ENCODE data around the gene SERPING1. TPM values are rescaled to one million over a fixed set of nuclear protein-coding genes. Genes with fewer than 3 reads are reported as not detected.

The SERPING1 gene
- total and polyA plus RNA-seq, 2 of the 13 experiments (the other 11 are each of a cell fraction or from before 2014, with no cell fraction given) = 2.0 to 10.4 TPM

DNA sequence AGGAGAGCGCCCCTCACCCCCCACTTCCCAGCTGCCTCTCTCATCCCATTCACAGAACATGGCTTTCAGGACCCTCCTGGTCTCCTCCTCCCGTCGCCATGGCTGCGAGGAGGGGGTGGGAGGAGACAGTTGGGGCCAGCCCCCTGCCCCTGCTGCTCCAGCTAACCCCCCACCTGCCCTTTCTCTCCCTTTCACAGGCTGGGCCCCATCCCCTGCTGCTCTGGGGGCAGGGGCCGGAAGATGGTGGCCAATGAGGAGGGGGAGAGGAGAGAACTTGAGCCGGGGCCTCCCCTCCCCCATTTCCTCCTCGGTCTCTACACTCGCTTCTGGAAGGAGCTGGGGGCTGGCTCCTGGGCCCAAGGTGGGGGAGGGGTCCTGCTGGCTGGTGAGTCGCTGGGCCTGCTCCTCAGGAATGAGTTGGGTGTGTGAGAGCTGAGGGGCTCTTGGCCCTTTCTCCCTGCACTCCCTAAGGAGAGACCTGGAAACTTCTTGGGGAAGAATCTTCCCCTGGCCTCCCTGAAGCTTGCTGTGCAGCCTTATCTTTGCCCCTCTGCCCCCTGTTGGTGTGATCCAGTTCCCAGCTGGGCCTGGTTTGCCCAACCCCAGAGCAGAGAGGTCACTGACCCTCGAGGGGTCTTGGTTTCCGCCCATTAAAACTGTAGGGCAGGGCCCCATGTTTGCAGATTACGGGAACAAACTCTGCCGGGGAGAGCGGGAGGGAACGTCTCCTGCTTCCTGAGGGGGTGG is 42.0 kb downstream of the SERPING1 start (continued):
- no peak for TF ChIP-seq GRHL1 (CRISPR knock-in tag; conservative IDR thresholded peaks at IDR 0.05)
- 0 out of 2 replicates have a peak, but pooled peaks have one; percentile 36 for TF ChIP-seq RCOR2 (CRISPR knock-in tag; IDR thresholded peaks at IDR 0.05)
- TF ChIP-seq KLF9 (CRISPR knock-in tag; IDR thresholded peaks at IDR 0.05; ENCODE audit: low read depth) = no peak
- TF ChIP-seq KDM1A (CRISPR knock-in tag; IDR thresholded peaks at IDR 0.05) = no peak
- no peak for TF ChIP-seq XBP1 (CRISPR knock-in tag; IDR thresholded peaks at IDR 0.05)

- BruUV-seq (replicated peaks) = no TSS peak
- intact Hi-C loops (cut with micrococcal nuclease; ENCODE audit: unreplicated experiment) = loop anchor here (5.0 kb wide), 1 partner anchor 108 kb away; the partner anchor contains the start of gene TIMM10
- ATAC-seq (peak; percentile 30), FAIRE-seq (no peak), DNase-seq (ENCODE audit: low spot score) (no peak)
- Histone ChIP-seq H3K4me3 (replicated peaks in 1 of 3; ENCODE audit: insufficient read depth in 1 of 3, low read depth in 2 of 3, low read length in 3 of 3) (peak overlapping the region; percentile 62 to 73 (median 69)), H3K4me1 (ENCODE audit: insufficient read depth, low read length) (peaks cover 34% of the 10 kb centered on the region), H3K9ac (ENCODE audit: insufficient read depth, low read depth, low read length) (peak overlapping the region; percentile 53; the same call in 1 of the 2 replicates), H3K9me3 (ENCODE audit: low read length) (no peaks in the 10 kb centered on the region), H3K27ac (ENCODE audit: extremely low read length, insufficient read depth, low read length) (peak overlapping the region; percentile 68), H3K27me3 (ENCODE audit: control insufficient read depth in 1 of 2, insufficient read depth in 2 of 2, low read length in 2 of 2) (no peaks in the 10 kb centered on the region; a peak in 1 of 5 replicates), H3K36me3 (replicated peaks in 1 of 2; ENCODE audit: control insufficient read depth in 1 of 2, insufficient read depth in 2 of 2, low read length in 2 of 2) (no peaks in the 10 kb centered on the region), H2AFZ (ENCODE audit: low read length) (peak overlapping the region; percentile 84), H4K20me1 (ENCODE audit: insufficient read depth, low read length) (no peaks in the 10 kb centered on the region), H3K79me2 (ENCODE audit: insufficient read depth, low read length) (no peaks in the 10 kb centered on the region), H3K4me2 (ENCODE audit: low read depth, low read length) (peak overlapping the region; percentile 86)
- ChIA-PET CTCF (ENCODE audit: low intra/inter-chr PET ratio, low total read pairs) (interaction anchor here (1.5 to 7.0 kb wide), 2 partner anchors 72 to 295 kb away, joined by 6 to 79 read pairs; partner anchors contain the start of gene UBE2L6), POLR2A (interaction anchor here (0.8 to 4.3 kb wide), 24 partner anchors 8 to 304 kb away, joined by 3 to 33 read pairs (median 4); partner anchors contain the start of genes RTN4RL2, SERPING1, SLC43A1 and SSRP1)
- in situ Hi-C loops (cut with HindIII; ENCODE audit: extremely low pct_ligation_motif_present, low pct_unique_long_range_greater_than_20kb) = loop anchor here (5.0 to 10.0 kb wide), 3 partner anchors 73 to 293 kb away; partner anchors contain the start of gene UBE2L6
- whole genome bisulfite sequencing (ENCODE audit: low lambda C conversion rate) = 35% methylated on average over 6 of the region's 9 CpGs
- TF ChIP-seq RBM39 (IDR thresholded peaks at IDR 0.05; ENCODE audit: low read depth, low read length, poor library complexity, severe bottlenecking) (no peak), ZNF652 (CRISPR knock-in tag; IDR thresholded peaks at IDR 0.05; ENCODE audit: borderline replicate concordance, low read depth) (no peak), ZNF737 (CRISPR knock-in tag; IDR thresholded peaks at IDR 0.05; ENCODE audit: borderline replicate concordance) (no peak), TBX2 (CRISPR knock-in tag; IDR thresholded peaks at IDR 0.05; ENCODE audit: borderline replicate concordance) (no peak), NAIF1 (CRISPR knock-in tag; IDR thresholded peaks at IDR 0.05; ENCODE audit: borderline replicate concordance) (no peak), ZNF7 (CRISPR knock-in tag; IDR thresholded peaks at IDR 0.05) (no peak), ZBTB42 (CRISPR knock-in tag; IDR thresholded peaks at IDR 0.05) (no peak), BRCA1 (CRISPR knock-in tag; IDR thresholded peaks at IDR 0.05) (no peak), NR3C1 (CRISPR knock-in tag; IDR thresholded peaks at IDR 0.05) (no peak), ZNF746 (CRISPR knock-in tag; IDR thresholded peaks at IDR 0.05) (peak; percentile 4; the same call in 1 of the 2 replicates), ZEB1 (IDR thresholded peaks at IDR 0.05; ENCODE audit: insufficient replicate concordance, low read depth) (no peak), TEAD3 (CRISPR knock-in tag; optimal IDR thresholded peaks at IDR 0.05; ENCODE audit: borderline replicate concordance) (peak; percentile 0), ZNF615 (CRISPR knock-in tag; IDR thresholded peaks at IDR 0.05; ENCODE audit: borderline replicate concordance) (no peak), ARID2 (CRISPR knock-in tag; IDR thresholded peaks at IDR 0.05; ENCODE audit: borderline replicate concordance) (no peak), MED1 (CRISPR knock-in tag; IDR thresholded peaks at IDR 0.05) (no peak), KLF9 (CRISPR knock-in tag; IDR thresholded peaks at IDR 0.05; ENCODE audit: low read depth) (no peak), ZFY (CRISPR knock-in tag; IDR thresholded peaks at IDR 0.05) (peak; percentile 7; the same call in 1 of the 2 replicates), ZNF564 (CRISPR knock-in tag; IDR thresholded peaks at IDR 0.05) (no peak)
Measured at GRCh38 chr11:57640068-57640800, 42.7 kb downstream of the SERPING1 start.
